Stimulated activated CD8-positive, alpha-beta memory T cell treated with anti-CD3 and anti-CD28 coated beads, Interleukin-4, amount 100 ng/mL, for 4 hours (primary cell): ENCODE results near the gene ARFGEF3.
"Not testable (repeated sequence)": the region's sequence is repeated elsewhere in the genome, so short reads cannot be mapped to it uniquely, and the experiment has no call there.

Experiments
- DNase-seq, 2 donors: peaks; one replicate each; pipeline ENCODE4 v3.0.0-alpha.2; 2020; ENCODE audit warnings: low read depth in 2 of 2, low spot score in 1 of 2

The ARFGEF3 gene

DNA sequence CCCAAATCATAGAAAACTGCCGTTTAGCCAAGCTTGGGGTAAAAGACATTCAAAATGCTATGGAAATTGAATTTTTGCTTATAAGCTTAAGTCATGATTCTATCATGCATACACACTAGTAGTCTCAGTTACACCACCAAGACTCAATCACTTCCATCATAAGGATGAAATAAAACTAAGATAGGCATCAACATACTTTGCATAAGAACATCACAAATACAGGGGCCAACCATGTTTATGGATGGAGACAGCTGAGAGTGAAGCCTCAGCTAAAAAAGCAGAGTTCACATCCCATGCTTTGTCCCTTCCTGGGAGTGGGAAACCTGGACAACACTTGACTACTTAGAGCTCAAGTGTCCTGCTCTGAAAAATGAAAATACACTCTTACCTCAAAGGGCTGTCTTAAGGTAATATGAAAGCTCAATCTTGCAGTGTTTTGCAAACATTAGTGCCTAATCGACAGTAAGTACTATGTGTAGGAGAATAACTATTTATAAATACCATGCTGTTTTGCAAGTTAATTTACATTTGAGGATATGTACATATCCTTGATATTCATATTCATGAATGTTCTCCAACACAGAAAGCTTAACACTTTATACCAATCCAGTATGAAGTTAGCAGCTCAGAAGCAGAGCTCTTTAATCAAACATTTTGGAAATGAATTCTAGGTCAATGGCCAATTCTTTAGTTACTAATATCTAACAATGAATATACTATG, 184.0 kb downstream of the ARFGEF3 start:
- no peak for DNase-seq

GRCh38 chr6:138346302-138347195, 184.8 kb downstream of the ARFGEF3 start:
- DNase-seq, result no peak

DNA sequence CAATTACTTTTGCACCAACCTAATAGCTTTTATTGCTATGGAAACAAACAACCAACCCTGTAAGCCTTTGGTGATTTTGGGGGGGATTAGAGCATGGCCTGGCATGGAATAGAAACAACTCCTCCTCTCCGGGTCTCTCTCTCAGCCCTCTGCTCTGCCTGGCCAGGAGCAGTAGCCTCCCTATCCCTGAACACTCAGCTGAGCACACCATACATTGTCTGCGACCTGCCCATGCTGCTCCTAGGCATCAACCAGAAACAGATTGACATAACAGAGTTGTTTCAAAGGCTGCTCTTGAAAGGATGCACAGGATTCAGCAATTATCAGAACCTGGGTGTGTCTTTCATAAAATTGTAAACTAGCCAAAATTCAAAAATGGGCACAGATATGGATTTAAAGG, 186.1 kb downstream of the ARFGEF3 start:
- no peak for DNase-seq

DNA sequence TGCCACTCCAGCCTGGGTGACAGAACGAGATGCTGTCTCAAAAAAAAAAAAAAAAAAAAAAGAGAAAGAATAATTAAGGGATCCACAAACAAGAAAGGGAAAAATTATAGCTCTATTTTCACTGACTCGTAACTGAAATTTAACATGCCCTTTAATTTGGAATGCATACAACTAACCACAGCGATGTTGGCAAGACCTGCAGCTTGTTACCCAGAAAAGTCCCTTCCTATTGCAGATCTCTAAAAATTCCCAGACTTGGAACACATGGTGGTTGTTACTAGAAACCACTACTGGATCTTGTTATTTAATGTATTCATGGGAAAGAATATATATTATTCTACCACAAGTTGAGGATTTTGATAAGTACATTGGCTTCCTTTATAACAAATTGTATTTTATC, 188.2 kb downstream of the ARFGEF3 start:
- no peak for DNase-seq

DNA sequence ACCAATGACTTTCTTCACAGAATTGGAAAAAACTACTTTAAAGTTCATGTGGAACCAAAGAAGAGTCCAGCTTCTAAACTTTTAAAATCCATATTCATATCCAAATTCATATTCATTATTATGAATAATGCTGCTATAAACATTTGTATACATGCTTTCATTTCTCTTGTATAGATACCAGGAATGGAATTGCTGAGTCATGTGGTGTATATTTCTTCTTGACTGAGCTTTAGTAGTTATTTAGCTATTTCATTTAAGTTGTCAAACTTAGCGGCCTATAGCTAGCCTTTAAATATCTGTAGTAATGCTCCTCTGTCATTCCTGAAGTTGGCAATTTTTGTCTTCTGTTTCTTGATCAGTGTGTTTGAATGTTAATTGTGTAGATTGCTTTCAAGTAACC, 196.2 kb downstream of the ARFGEF3 start:
- no peak for DNase-seq

- not testable (repeated sequence) for DNase-seq
Observed at GRCh38 chr6:138368684-138369083, 206.9 kb downstream of the ARFGEF3 start.

DNA sequence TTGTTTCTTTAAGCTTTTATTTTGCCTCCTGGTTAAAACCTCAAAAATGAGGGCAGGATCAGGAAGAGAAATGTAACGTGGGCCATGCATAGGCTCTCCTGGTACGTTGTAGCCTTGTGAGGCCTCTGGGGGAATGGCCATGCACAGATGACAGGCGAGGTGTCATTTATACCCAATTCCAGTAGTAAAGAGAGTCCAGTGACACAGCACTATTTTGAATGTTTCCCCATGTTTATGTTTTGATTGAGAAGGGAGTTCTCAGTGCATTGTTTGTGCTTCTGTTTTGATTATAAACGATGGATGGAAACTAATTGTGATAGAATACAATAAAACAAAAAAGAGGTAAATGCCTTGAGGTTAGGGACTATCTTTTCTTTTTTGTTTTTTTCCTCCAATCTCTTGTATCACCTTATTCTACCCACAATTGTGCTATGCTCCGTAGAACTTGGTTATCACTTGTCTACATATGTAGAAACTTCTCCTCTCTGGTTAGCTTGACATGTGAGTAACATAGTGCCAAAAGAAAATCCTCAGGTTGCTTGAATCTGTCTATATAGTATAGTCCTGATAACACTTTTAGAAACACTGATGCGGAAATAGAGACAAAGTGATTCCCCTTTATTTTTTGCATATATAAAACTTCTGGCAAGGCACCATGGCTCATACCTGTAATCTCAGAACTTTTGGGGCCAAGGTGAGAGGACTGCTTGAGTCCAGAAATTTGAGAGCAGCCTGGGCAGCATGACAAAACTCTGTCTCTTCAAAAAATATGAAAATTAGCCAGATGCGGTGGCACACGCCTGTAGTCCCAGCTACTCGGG, 209.1 kb downstream of the ARFGEF3 start:
- no peak for DNase-seq

GRCh38 chr6:138371452-138371711, 209.6 kb downstream of the ARFGEF3 start:
- no peak for DNase-seq

DNA sequence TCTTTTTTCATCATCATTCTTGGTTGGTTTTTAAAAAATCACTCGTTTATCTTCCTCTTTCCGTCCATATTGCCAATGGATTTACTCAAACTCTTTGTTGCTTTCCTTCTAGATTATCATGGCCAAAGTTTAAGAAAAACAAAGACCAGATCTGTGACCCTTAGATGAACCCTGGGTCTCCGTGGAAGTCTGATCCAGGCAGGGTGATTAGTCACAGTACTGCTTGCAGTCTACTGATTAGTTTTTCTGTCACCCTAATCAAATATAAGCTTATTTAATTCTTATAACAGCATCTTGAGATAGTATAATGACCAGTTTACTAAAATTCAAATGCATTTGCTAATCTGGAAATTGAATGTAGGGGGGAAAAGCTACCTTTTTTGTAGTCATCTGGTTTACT, 210.0 kb downstream of the ARFGEF3 start:
- DNase-seq, result no peak

DNA sequence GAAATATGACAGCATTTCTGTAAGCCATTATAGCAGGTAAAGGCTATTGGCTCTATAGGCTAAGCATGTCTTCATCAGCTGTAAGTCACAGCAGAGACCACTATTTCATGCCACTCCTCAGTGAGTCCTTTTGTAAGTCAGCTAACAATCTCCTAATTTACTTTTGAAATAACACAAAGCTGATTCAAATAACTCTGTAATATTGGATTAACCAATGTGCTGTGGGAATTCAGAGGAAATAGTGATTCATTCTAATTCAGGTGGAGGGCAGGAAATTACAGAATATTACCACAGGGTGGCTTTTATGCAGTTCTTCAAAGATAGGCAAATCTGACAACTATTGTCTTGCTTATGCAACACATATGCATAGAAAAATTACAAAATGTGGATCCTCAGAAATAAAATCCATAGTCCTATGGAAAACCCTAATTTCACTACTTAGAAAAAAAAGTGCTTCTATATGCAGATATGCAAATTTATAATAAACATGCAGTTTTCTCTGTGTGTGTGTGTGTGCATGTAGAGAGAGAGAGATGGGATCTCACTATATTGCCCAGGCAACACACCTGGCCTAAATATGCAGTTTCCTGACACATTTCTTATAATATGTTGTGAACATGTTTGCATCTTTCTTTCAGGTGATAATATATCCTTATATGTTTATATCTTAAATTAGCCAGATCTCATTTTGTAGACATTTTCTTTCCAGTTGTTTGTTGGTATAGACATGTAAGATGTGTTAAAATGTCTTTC, 211.1 kb downstream of the ARFGEF3 start:
- DNase-seq, result no peak

- DNase-seq, result no peak
Observed at GRCh38 chr6:138374230-138374629, 212.5 kb downstream of the ARFGEF3 start.

- DNase-seq, result no peak
Observed at GRCh38 chr6:138374815-138375214, 213.1 kb downstream of the ARFGEF3 start.

DNA sequence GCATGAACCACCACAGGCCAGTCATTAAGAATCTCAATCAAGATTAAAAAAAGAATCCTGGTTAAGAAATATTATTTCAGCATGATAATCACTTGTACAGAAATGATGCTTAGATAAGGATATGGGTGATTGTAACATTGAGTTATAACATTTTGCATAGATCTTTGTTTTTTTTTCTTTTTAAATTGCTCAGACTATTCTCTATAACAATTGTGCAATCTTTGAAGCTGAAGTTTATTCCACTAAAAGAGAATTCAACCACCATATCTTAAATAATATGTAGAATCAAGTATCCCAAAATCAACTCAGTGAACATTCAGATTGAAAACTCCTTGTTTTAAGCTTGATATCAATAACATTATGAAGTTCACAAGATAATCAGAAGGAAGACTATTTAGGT, 215.3 kb downstream of the ARFGEF3 start:
- DNase-seq, result no peak

- DNase-seq, result no peak
Observed at GRCh38 chr6:138377844-138378243, 216.1 kb downstream of the ARFGEF3 start, which contains the start of gene SMIM28. Gene SMIM28, plus strand, starts transcription at chr6:138377905. Its CDS starts 168 bp downstream, at chr6:138378073.

- DNase-seq, result no peak
Observed at GRCh38 chr6:138378463-138378862, 216.7 kb downstream of the ARFGEF3 start.

GRCh38 chr6:138382498-138383265, 220.9 kb downstream of the ARFGEF3 start:
- DNase-seq, result no peak

DNA sequence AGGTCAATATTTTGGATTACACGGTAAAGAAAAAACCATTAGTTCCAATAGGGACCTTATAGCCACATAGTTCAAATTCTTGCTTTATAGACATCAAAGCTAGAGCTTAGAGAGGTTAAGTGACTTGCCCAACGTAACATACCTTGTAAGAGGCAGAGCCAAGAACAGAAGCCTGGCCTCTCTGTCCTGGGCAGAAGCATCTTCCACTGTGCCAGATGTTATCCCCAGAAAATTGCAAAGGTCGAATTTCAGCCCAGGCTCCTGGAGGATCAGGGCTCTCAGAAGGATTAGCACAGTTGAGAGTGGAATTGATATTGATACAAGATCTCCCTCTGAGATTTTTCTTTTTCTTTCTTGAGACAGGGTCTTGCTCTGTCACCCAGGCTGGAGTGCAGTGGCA, 222.0 kb downstream of the ARFGEF3 start:
- no peak for DNase-seq

- DNase-seq, result no peak
Observed at GRCh38 chr6:138386897-138387296, 225.2 kb downstream of the ARFGEF3 start.

DNA sequence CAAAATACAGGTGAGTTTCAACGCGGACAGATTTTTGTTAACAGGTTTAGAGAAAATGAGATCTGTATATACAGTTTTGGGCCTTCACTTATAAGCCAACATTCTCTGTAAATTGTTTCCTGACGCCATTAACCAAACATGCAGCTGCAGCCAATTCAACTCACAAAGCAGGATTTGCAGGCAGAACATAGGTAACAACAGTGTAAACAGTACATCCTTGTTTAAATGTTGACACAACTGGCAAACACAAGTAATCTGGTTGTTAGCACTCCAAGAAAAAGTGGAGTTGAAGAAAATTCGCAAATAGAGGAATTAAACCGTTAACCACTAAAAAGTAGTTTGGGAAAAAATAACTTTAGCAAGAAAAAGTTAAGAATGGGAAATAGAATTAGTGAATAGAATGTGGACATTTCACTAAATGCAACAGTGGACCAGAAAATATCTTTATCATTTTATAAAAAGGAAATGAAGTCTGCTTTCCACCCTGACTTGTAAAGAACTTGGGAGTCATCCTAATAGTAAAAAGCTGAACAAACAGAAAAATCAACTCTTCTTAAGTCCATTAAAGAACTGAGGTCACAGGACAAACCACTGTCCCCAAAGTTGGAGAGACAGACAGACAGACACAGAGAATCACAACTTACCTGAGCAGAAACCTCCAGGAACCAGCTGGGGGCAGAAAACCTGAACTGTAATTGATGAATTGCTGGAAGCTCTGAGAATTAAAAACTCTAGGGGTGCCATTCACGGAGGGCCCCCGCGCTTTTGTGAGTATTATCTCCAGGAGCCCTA, 226.0 kb downstream of the ARFGEF3 start:
- DNase-seq, result no peak
